DMS79 (cell line): ENCODE measurements around the gene ACVR2B.

Source experiments
- DNase-seq: peaks from one replicate; lab custom pipeline; 2025; lab: John Stamatoyannopoulos, UW

The ACVR2B gene

GRCh38 chr3:38533285-38533976 is 79.7 kb downstream of the ACVR2B start:
- DNase-seq = no peak

- no peak for DNase-seq
Measured at GRCh38 chr3:38534180-38534579, 80.5 kb downstream of the ACVR2B start.

- DNase-seq = no peak
Measured at GRCh38 chr3:38534604-38535003, 80.9 kb downstream of the ACVR2B start.

- DNase-seq = no peak
Measured at GRCh38 chr3:38536671-38537070, 83.0 kb downstream of the ACVR2B start.

GRCh38 chr3:38538773-38539353 is 85.2 kb downstream of the ACVR2B start:
- no peak for DNase-seq

GRCh38 chr3:38541806-38542205 is 88.1 kb downstream of the ACVR2B start:
- DNase-seq = no peak
